Measurements from ENCODE around the gene METTL25. TPM values are rescaled to one million over a fixed set of nuclear protein-coding genes. Genes with fewer than 3 reads are reported as not detected.

The METTL25 gene
- total RNA-seq (2021; fragmentation: NEBNext Ultra II Directional; extraction: Animal tissue kit (Norgen Biotek cat#: 25700)) = 8.3 and 10.8 TPM in 2 replicates
- 2.1 and 2.4 TPM in 2 replicates for polyA plus RNA-seq (2011; rRNA removed)
- 5.1 TPM for polyA plus RNA-seq (2011; cell fraction: cytosol; rRNA removed)
- 8.2 TPM for polyA plus RNA-seq (2011; cell fraction: nucleus; rRNA removed)
- polyA plus RNA-seq (2012, experiment 1 of 2) = 5.3 to 8.7 TPM (median 6.4 TPM) in 4 replicates
- 1.2 TPM for polyA plus RNA-seq (2012, experiment 2 of 2)
- 6.5 TPM for polyA plus RNA-seq (2013, experiment 1 of 2)
- 5.4 TPM for polyA plus RNA-seq (2013, experiment 2 of 2)
- 8.6 and 9.4 TPM in 2 replicates for polyA minus RNA-seq (2011; rRNA and poly(A)+ RNA removed)
- polyA minus RNA-seq (2011; cell fraction: cytosol; rRNA and poly(A)+ RNA removed) = 5.9 TPM
- polyA minus RNA-seq (2011; cell fraction: nucleus; rRNA and poly(A)+ RNA removed) = 22.9 TPM
- long read RNA-seq, experiment 1, partial matches to known transcripts = 4 of 9 reads
- long read RNA-seq, experiment 1, other reads (novel, unspliced or antisense) = 3 of 9 reads
- long read RNA-seq, experiment 2, transcript METTL25-201 (12 exons, 2,093 nt) = major isoform, 8 of 15 reads
- long read RNA-seq, experiment 2, partial matches to known transcripts = 2 of 15 reads
- long read RNA-seq, experiment 2, other reads (novel, unspliced or antisense) = 3 of 15 reads

DNA sequence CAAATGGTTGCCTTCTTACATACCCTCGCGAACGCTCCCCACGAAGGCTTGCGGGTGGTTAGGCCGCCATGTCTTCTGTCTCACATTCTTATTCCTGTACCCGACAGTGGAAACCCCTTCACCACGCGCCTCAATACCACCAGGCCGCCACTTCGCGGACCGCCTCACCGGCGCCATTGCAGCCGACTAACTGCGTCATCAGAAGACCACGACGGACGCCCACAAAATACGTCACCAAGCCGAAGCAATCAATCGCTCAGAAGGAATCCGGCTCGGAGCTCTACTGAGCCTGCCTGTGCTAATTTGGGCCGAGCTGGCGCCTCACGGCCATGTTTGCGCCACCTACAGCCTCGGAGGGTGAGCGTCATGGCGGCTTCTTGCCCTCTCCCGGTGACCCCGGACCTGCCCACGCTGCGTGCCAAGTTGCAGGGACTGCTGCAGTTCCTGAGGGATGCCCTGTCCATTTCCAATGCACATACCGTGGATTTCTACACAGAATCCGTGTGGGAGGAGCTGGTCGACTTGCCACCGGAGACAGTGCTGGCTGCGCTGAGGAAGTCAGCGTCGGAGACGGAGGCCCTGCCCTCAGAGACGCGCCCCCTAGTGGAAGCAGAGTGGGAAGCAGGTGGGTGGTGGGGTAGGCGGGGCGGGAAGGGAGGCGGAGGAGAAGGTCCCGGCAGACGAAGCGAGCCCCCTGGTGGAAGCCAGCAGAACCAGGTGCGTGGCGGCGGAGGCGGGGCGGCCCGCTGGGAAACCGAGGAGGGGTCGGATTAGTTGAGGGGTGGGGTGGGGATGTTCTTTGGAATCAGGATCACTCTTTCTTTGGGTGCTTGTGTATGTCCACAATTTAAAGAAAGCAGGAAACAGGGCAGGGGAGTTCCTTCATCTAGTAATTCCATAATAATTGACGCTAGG is at the start of gene METTL25, which contains the start of gene CCDC59:
Gene METTL25, plus strand, starts transcription at position 330 of the 915 bp plus-strand sequence. Its CDS starts 37 bp downstream, at position 367.
Gene CCDC59, minus strand, starts transcription at position 188 of the 915 bp plus-strand sequence. Its CDS starts 11 bp downstream, at position 177.
- H3K23me2 ChIP-seq (ENCODE audit: low read depth, low read length) = peaks cover 3% of the 10 kb centered on the region
- H3K4me1 ChIP-seq (replicated peaks in 1 of 4; ENCODE audit: control insufficient read depth in 3 of 4, insufficient read depth in 4 of 4, low read length in 3 of 4) = peaks cover 0 to 4% (median under 1%) of the 10 kb centered on the region in 4 experiments; a peak in 3 of 7 replicates
- DNase-seq (ENCODE audit: low read depth in 1 of 2, low spot score in 2 of 2) (peak; percentile 95 to 98), FAIRE-seq (peak; percentile 36)
- H4K91ac ChIP-seq (replicated peaks; ENCODE audit: insufficient read length, low read length) = peak within 1 kb of the TSS; percentile 94
- H4K5ac ChIP-seq (ENCODE audit: insufficient read length, low read depth, low read length) = peak within 1 kb of the TSS; percentile 99
- peak within 1 kb of the TSS; percentile 97; the same call in 1 of the 2 replicates for H2BK15ac ChIP-seq (ENCODE audit: low read length)
- H2AK5ac ChIP-seq (ENCODE audit: low read depth, low read length) = no peak within 1 kb of the TSS; the same call in 1 of the 2 replicates
- peak within 1 kb of the TSS; percentile 53; the same call in 1 of the 2 replicates for H2BK20ac ChIP-seq (ENCODE audit: low read length)
- POLR2A ChIA-PET (ENCODE audit: partially characterized antibody) = interaction anchor here (0.6 to 2.4 kb wide), 16 partner anchors 9 to 328 kb away, joined by 3 to 19 read pairs (median 4); no protein-coding TSS in a partner anchor
- no peaks in the 10 kb centered on the region for H4K20me1 ChIP-seq (replicated peaks in 1 of 2; ENCODE audit: control insufficient read depth in 1 of 2, insufficient read depth in 2 of 2, low read length in 2 of 2)
- H3K9me3 ChIP-seq (ENCODE audit: insufficient read depth in 2 of 2, low read depth in 1 of 2, low read length in 1 of 2) = no peaks in the 10 kb centered on the region; a peak in 1 of 4 replicates
- H3K36me3 ChIP-seq (ENCODE audit: control insufficient read depth in 2 of 4, insufficient read depth in 4 of 4, low read length in 3 of 4) = peaks cover 8 to 28% (median 16%) of the 10 kb centered on the region in 4 experiments; a peak in 5 of 8 replicates
- CTCF ChIA-PET (ENCODE audit: partially characterized antibody) = interaction anchor here (0.6 to 3.6 kb wide), 31 partner anchors 9 to 908 kb away, joined by 3 to 18 read pairs (median 4); no protein-coding TSS in a partner anchor
- peaks cover 3 to 63% of the 10 kb centered on the region in 2 experiments; a peak in 3 of 4 replicates for H3K79me2 ChIP-seq (ENCODE audit: control insufficient read depth in 1 of 2, insufficient read depth in 2 of 2, low read length in 2 of 2)
- peak within 1 kb of the TSS; percentile 48 to 73 for H3K4me2 ChIP-seq (ENCODE audit: insufficient read depth in 1 of 2, low read depth in 2 of 2, low read length in 2 of 2)
- no peaks in the 10 kb centered on the region for H3K79me1 ChIP-seq (ENCODE audit: low read depth, low read length)
- H4K8ac ChIP-seq (ENCODE audit: extremely low read depth, insufficient read depth, low read length) = peak within 1 kb of the TSS; percentile 100
- H3K4me3 ChIP-seq (ENCODE audit: extremely low read depth in 1 of 4, insufficient read depth in 2 of 4, low read depth in 3 of 4, low read length in 4 of 4) = peak within 1 kb of the TSS; percentile 80 to 100 (median 98)
- peak within 1 kb of the TSS; percentile 65 for H3K4ac ChIP-seq (replicated peaks; ENCODE audit: insufficient read length, low read depth, low read length)
- peak within 1 kb of the TSS; percentile 93 to 100 (median 98) for H3K9ac ChIP-seq (replicated peaks in 1 of 4; ENCODE audit: extremely low read depth in 1 of 4, low read depth in 3 of 4, low read length in 3 of 4)
- no peaks in the 10 kb centered on the region for H3K27me3 ChIP-seq (replicated peaks in 1 of 4; ENCODE audit: control insufficient read depth in 3 of 4, extremely low read depth in 1 of 4, insufficient read depth in 3 of 4, low read length in 3 of 4)
- no peak within 1 kb of the TSS for H3K23ac ChIP-seq (ENCODE audit: insufficient read length)
- 2% methylated on average over 61 of the region's 61 CpGs; no CpG with 5 or more reads in 1 of the 2 experiments for WGBS, 2 experiments (ENCODE audit: extremely low coverage in 1 of 2, insufficient coverage in 1 of 2, insufficient read length in 1 of 2, insufficient replicate concordance in 2 of 2, low coverage in 1 of 2, low lambda C conversion rate in 2 of 2, missing lambda C conversion rate in 1 of 2)
- peak within 1 kb of the TSS; percentile 100; the same call in 1 of the 2 replicates for H2AFZ ChIP-seq (ENCODE audit: low read length)
- H3K27ac ChIP-seq (ENCODE audit: low read depth, low read length) = peak within 1 kb of the TSS; percentile 98
- peak within 1 kb of the TSS; percentile 98 for H2BK5ac ChIP-seq (ENCODE audit: low read depth, low read length)
- H3K18ac ChIP-seq (ENCODE audit: extremely low read depth, low read length) = peak within 1 kb of the TSS; percentile 89
- peak within 1 kb of the TSS; percentile 96 for H2BK120ac ChIP-seq (replicated peaks; ENCODE audit: low read depth, low read length)
- H3K56ac ChIP-seq (replicated peaks; ENCODE audit: insufficient read length, low read depth, low read length) = peak within 1 kb of the TSS; percentile 99
- H2BK12ac ChIP-seq (ENCODE audit: low read depth, low read length) = peak within 1 kb of the TSS; percentile 90
- no peak within 1 kb of the TSS for H3K14ac ChIP-seq (ENCODE audit: insufficient read length)
- TF ChIP-seq RFX5 (IDR thresholded peaks at IDR 0.05; ENCODE audit: borderline replicate concordance, low read depth, low read length) = no peak
- TF ChIP-seq GTF2F1 (IDR thresholded peaks at IDR 0.05; ENCODE audit: borderline replicate concordance, low read depth, low read length) = peak; percentile 59; the same call in 1 of the 2 replicates
- no peak for TF ChIP-seq CEBPB (IDR thresholded peaks at IDR 0.05; ENCODE audit: low read depth, low read length)
- TF ChIP-seq CHD1 (IDR thresholded peaks at IDR 0.05; ENCODE audit: low read depth, low read length) = no peak
- TF ChIP-seq, protein P1, sequence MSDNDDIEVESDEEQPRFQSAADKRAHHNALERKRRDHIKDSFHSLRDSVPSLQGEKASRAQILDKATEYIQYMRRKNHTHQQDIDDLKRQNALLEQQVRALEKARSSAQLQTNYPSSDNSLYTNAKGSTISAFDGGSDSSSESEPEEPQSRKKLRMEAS (IDR thresholded peaks at IDR 0.05) = peak; percentile 80
- TF ChIP-seq TBP (IDR thresholded peaks at IDR 0.05; ENCODE audit: low read depth, low read length) = peak; percentile 96
- no peak for TF ChIP-seq SUZ12 (IDR thresholded peaks at IDR 0.05; ENCODE audit: low read length)
